RWPE2 (cell line): Measurements from ENCODE around the gene ARHGEF28.

Source experiments
- ATAC-seq: fragments of 200-7000 bp; cut with Tn5 transposase; 3 replicates; pipeline ENCODE4 v1.9.1; 2021; ENCODE audit warnings: low read depth
- DNase-seq: peaks from one replicate; pipeline ENCODE4 v3.0.0-alpha.2; 2020; ENCODE audit warnings: low spot score
- H3K27ac ChIP-seq: fragments of 450-650 bp; 2 replicates; pipeline ENCODE4 v1.5.1; 2017; ENCODE audit warnings: mild to moderate bottlenecking; ENCODE audit not compliant: poor library complexity, severe bottlenecking
- H3K27me3 ChIP-seq: fragments of 250-450 bp; sonication (Bioruptor Pico); 2 replicates; pipeline ENCODE4 v1.5.1; 2021; ENCODE audit warnings: mild to moderate bottlenecking, moderate library complexity; ENCODE audit not compliant: insufficient read depth, poor library complexity, severe bottlenecking
- H3K36me3 ChIP-seq: fragments of 250-450 bp; sonication (Bioruptor Pico); 2 replicates; pipeline ENCODE4 v1.5.1; 2020; ENCODE audit warnings: low read depth, mild to moderate bottlenecking, moderate library complexity
- H3K4me1 ChIP-seq: fragments of 250-450 bp; sonication (Bioruptor Pico); 2 replicates; pipeline ENCODE4 v1.5.1; 2021; ENCODE audit warnings: mild to moderate bottlenecking, moderate library complexity; ENCODE audit not compliant: insufficient read depth, poor library complexity, severe bottlenecking
- H3K4me3 ChIP-seq: fragments of 250-450 bp; sonication (Bioruptor Pico); 2 replicates; pipeline ENCODE4 v1.5.1; 2021; ENCODE audit warnings: mild to moderate bottlenecking, moderate library complexity; ENCODE audit not compliant: severe bottlenecking
- H3K9me3 ChIP-seq: fragments of 250-450 bp; sonication (Bioruptor Pico); 2 replicates; pipeline ENCODE4 v1.5.1; 2021; ENCODE audit warnings: mild to moderate bottlenecking, moderate library complexity; ENCODE audit not compliant: severe bottlenecking
- TF ChIP-seq, protein P1 (sequence below): fragments of 450-650 bp; IDR thresholded peaks from one replicate; pipeline ENCODE4 v1.5.1; 2017; ENCODE audit warnings: mild to moderate bottlenecking, moderate library complexity; ENCODE audit not compliant: poor library complexity, severe bottlenecking

Gene ARHGEF28

DNA sequence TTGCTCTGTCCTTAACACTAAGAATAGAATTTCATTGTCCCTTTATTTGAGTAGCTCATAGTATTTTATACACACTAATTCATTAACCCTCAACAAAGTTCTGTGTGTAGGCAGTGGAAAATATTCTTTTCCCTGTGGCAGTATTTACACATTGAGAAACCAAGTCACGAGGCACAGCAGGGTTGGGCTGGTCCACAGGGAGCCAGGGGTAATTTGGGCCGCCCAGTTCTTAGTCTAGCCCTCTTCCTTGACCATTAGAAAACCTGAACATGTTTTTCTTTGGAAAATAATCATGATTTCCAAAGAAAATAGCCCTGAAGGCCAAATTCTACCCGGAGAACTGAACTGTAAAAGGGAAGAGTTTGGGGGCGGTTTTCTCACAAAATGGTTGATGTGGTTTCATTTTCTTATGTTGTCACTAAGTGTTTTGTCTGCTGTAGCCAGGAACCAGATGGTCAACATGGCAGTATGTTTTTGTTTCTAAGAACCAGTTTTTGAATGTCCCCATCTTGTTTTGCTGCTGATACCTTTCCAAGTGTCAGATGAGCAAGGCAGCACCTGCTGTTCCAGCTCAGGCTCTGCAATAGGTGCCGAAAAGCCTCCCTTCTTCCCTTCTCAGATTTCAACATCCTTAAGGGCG lies 29.6 kb downstream of the ARHGEF28 start:
- ATAC-seq = no peak
- no peaks in the 10 kb centered on the region for H3K9me3 ChIP-seq
- H3K4me3 ChIP-seq = no peak overlapping the region

DNA sequence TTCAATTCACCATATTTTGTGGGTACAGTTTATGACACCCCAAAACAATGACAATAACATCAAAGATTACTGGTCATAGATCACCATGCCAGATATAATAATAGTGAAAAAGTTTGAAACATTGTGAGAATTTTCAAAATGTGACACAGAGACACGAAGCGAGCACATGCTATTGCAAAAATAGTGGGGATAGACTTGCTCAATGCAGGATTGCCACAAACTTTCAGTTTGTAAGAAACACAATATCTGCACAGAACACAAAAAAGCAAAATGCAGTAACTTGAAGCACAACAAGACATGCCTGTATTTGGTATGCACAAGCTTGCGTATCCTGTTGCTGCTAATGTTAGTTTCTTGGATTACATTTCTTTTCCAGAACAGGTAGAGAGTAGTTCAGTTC lies 35.8 kb downstream of the ARHGEF28 start:
- Histone ChIP-seq H3K36me3 (peaks cover 12% of the 10 kb centered on the region), H3K9me3 (no peaks in the 10 kb centered on the region), H3K4me1 (peaks cover 18% of the 10 kb centered on the region), H3K27me3 (no peaks in the 10 kb centered on the region), H3K27ac (peak overlapping the region; percentile 99), H3K4me3 (no peak overlapping the region)
- DNase-seq = no peak
- TF ChIP-seq, protein P1, sequence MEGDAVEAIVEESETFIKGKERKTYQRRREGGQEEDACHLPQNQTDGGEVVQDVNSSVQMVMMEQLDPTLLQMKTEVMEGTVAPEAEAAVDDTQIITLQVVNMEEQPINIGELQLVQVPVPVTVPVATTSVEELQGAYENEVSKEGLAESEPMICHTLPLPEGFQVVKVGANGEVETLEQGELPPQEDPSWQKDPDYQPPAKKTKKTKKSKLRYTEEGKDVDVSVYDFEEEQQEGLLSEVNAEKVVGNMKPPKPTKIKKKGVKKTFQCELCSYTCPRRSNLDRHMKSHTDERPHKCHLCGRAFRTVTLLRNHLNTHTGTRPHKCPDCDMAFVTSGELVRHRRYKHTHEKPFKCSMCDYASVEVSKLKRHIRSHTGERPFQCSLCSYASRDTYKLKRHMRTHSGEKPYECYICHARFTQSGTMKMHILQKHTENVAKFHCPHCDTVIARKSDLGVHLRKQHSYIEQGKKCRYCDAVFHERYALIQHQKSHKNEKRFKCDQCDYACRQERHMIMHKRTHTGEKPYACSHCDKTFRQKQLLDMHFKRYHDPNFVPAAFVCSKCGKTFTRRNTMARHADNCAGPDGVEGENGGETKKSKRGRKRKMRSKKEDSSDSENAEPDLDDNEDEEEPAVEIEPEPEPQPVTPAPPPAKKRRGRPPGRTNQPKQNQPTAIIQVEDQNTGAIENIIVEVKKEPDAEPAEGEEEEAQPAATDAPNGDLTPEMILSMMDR = no peak
- no peak for ATAC-seq

More for the DNA sequence above, 29.6 kb downstream of the ARHGEF28 start:
- Histone ChIP-seq H3K4me1 (peaks cover 71% of the 10 kb centered on the region), H3K36me3 (peaks cover 9% of the 10 kb centered on the region; the same call in 1 of the 2 replicates), H3K27ac (peak overlapping the region; percentile 99), H3K27me3 (no peaks in the 10 kb centered on the region)
- no peak for DNase-seq
- TF ChIP-seq, protein P1 = no peak

DNA sequence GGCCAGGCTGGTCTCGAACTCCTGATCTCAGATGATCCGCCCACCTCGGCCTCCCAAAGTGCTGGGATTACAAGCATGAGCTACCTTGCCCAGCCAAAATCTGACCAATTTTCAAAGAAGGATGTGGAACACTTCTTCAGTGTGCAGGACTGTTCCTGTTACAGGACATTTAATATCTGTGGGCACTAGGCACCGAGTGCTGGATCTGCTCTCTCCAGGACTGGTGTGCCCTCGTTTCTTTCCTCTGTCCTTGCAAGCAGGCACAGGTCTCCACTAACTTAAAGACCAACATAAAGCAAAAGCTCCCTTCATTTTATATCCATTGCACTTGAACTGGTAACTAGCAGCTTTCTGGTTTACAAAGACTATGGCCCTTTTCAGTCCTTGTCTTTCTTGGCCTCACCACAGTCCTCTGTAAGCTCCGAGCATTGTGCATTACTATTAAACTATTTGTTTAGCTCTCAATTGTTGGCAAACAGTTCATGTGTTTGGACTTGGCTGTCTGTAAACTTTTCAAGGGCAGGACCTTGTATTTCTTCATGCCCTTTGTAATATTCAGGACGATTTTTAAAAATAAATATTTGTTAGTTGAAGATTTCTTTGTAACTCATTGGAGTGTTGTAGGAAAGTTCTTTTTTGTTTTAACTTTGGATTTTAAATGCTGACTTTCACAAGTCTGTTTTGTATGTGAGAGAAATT lies 37.3 kb downstream of the ARHGEF28 start:
- Histone ChIP-seq H3K36me3 (peaks cover 12% of the 10 kb centered on the region), H3K27ac (peak overlapping the region; percentile 2), H3K4me1 (peaks cover 12% of the 10 kb centered on the region), H3K27me3 (no peaks in the 10 kb centered on the region), H3K9me3 (no peaks in the 10 kb centered on the region), H3K4me3 (no peak overlapping the region)
- DNase-seq = no peak
- no peak for ATAC-seq
- TF ChIP-seq, protein P1 = no peak

DNA sequence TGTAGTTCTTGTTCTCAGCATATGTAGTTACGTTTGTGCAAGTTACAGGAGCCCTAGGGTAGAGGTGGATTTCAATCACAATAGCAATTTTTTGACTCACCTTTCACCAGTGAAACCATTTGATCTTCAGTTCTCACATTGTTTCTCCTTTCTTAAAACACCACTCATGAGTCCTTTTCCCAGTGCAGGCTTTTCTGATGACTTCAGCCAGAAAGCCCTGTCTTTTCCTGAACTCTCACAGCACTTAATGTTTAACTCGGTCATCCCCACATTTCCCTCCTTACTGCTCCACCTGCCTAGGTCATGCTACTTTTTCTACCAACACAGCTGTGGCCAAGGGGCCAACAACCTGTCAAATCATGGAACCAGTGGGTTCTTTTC lies 37.9 kb downstream of the ARHGEF28 start:
- Histone ChIP-seq H3K4me3 (no peak overlapping the region), H3K4me1 (peaks cover 7% of the 10 kb centered on the region), H3K9me3 (no peaks in the 10 kb centered on the region), H3K27me3 (no peaks in the 10 kb centered on the region), H3K36me3 (peaks cover 13% of the 10 kb centered on the region), H3K27ac (peak overlapping the region; percentile 2)
- no peak for ATAC-seq
- TF ChIP-seq, protein P1 = no peak
- no peak for DNase-seq

DNA sequence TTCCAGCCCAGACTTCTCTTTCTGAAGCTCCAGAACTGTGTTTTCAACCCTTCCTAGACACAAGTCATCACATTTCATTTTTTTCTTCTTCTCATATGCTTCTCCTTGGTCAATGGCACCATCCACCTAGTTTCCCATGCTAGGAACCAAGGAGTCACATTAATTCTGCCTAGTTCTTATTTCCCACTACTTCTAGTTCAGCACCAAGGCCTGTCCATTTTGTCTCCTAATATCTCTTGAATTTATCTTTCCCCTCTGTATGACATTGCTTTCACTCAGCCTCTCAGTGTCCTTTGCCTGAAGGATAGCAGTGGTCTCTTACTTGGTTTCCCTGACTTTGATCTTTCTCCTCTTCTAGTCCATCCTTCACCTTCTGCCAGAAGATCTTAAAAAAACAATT lies 38.8 kb downstream of the ARHGEF28 start:
- Histone ChIP-seq H3K9me3 (no peaks in the 10 kb centered on the region), H3K27me3 (no peaks in the 10 kb centered on the region), H3K4me1 (peaks cover 9% of the 10 kb centered on the region), H3K4me3 (no peak overlapping the region), H3K36me3 (peaks cover 21% of the 10 kb centered on the region), H3K27ac (no peak overlapping the region)
- ATAC-seq (no peak), DNase-seq (no peak)
- TF ChIP-seq, protein P1 = no peak
